GM12878 (cell line): ENCODE measurements around the gene SKAP1. TPM values are rescaled to one million over a fixed set of nuclear protein-coding genes. Genes with fewer than 3 reads are reported as not detected.
"Not testable (repeated sequence)": the region's sequence is repeated elsewhere in the genome, so short reads cannot be mapped to it uniquely, and the experiment has no call there.

Experiments
- ATAC-seq: fragments of 200-7000 bp; cut with Tn5 transposase; 3 replicates; pipeline ENCODE4 v1.9.1; 2020; ENCODE audit warnings: mild to moderate bottlenecking, moderate library complexity
- BruUV-seq: library from RNA; stranded (reverse); fragments of 400-500 nt; replicated peaks from 2 replicates; lab custom pipeline; 2021; lab: Mats Ljungman, UMichigan
- CTCF ChIA-PET: fragments of 300-600 bp; sonication (Branson Sonifier 250); formaldehyde crosslinking; extraction: SDS; loops from one replicate; lab custom pipeline; 2021; ENCODE audit warnings: inconsistent platforms; lab: Yijun Ruan, JAX
- POLR2A ChIA-PET: fragments of 350-600 bp; formaldehyde crosslinking; extraction: SDS; loops from one replicate; lab custom pipeline; 2021; ENCODE audit warnings: inconsistent platforms; lab: Charles Lee
- RAD21 ChIA-PET: fragments of 300-600 bp; sonication (Branson Sonifier 250); formaldehyde crosslinking; loops from one replicate; lab custom pipeline; 2023; ENCODE audit warnings: antibody characterized with exemption; ENCODE audit not compliant: unreplicated experiment; lab: Charles Lee
- SMC1A ChIA-PET: fragments of 300-600 bp; sonication (Branson Sonifier 250); formaldehyde crosslinking; loops from one replicate; lab custom pipeline; 2023; ENCODE audit not compliant: unreplicated experiment, uncharacterized antibody; lab: Charles Lee
- DNase-seq: peaks from one replicate; pipeline ENCODE4 v3.0.0-alpha.2; 2011; ENCODE audit warnings: low read depth, low spot score
- FAIRE-seq: peaks from 3 replicates; lab custom pipeline; 2011; peaks lifted over from hg19 to GRCh38; lab: Jason Lieb, UNC
- H2AFZ ChIP-seq: 2 replicates; pipeline ENCODE4 v1.6.0; 2011; ENCODE audit warnings: low read depth, low read length, control low read depth; ENCODE audit not compliant: control insufficient read depth
- H3K27ac ChIP-seq: 2 replicates; pipeline ENCODE4 v1.5.1; 2011; ENCODE audit warnings: control low read depth; ENCODE audit not compliant: control insufficient read depth, insufficient read depth
- H3K27me3 ChIP-seq, 2 experiments: replicated peaks in 1 of 2; 2 replicates each; pipeline versions ENCODE4 v1.6.0 to v1.6.1; 2011; ENCODE audit warnings: low read length in 1 of 2; ENCODE audit not compliant: control insufficient read depth in 2 of 2, insufficient read depth in 2 of 2
- H3K36me3 ChIP-seq, 2 experiments: 2 replicates each; pipeline ENCODE4 v1.5.1; 2011; ENCODE audit warnings: low read length in 1 of 2; ENCODE audit not compliant: control insufficient read depth in 2 of 2, insufficient read depth in 2 of 2
- H3K4me1 ChIP-seq: 2 replicates; pipeline ENCODE4 v1.6.1; 2011; ENCODE audit warnings: mild to moderate bottlenecking, low read length, moderate library complexity, mixed read lengths; ENCODE audit not compliant: control insufficient read depth, insufficient read depth
- H3K4me2 ChIP-seq: 2 replicates; pipeline ENCODE4 v1.6.0; 2011; ENCODE audit warnings: control low read depth; ENCODE audit not compliant: control insufficient read depth, insufficient read depth
- H3K4me3 ChIP-seq: fragments of 200-600 bp; sonication (generic); 2 replicates; pipeline ENCODE4 v1.5.1; 2016
- H3K79me2 ChIP-seq: 2 replicates; pipeline ENCODE4 v1.6.0; 2011; ENCODE audit warnings: low read length; ENCODE audit not compliant: control insufficient read depth, insufficient read depth
- H3K9ac ChIP-seq: 2 replicates; pipeline ENCODE4 v1.8.0; 2011; ENCODE audit warnings: low read length, control low read depth, mixed read lengths; ENCODE audit not compliant: control insufficient read depth, insufficient read depth
- H3K9me3 ChIP-seq: replicated peaks from 3 replicates; pipeline ENCODE4 v1.5.1; 2011; ENCODE audit warnings: mild to moderate bottlenecking, low read length; ENCODE audit not compliant: control insufficient read depth, insufficient read depth
- H4K20me1 ChIP-seq: 2 replicates; pipeline ENCODE4 v1.6.0; 2011; ENCODE audit not compliant: control insufficient read depth, insufficient read depth
- CHD2 ChIP-seq: IDR thresholded peaks from 2 replicates; pipeline ENCODE4 v1.6.1; 2011; ENCODE audit warnings: low read depth, low read length, improper control_type of control experiment, borderline replicate concordance
- ELK1 ChIP-seq: IDR thresholded peaks from 2 replicates; pipeline ENCODE4 v1.6.1; 2012; ENCODE audit warnings: low read depth, low read length, improper control_type of control experiment
- GABPA ChIP-seq: IDR thresholded peaks from 2 replicates; pipeline ENCODE4 v1.6.1; 2014; ENCODE audit warnings: antibody characterized with exemption, low read depth, mild to moderate bottlenecking, inconsistent platforms
- NR2C1 ChIP-seq: fragments of 450-650 bp; IDR thresholded peaks from 2 replicates; pipeline ENCODE4 v1.6.1; 2017; ENCODE audit warnings: antibody characterized with exemption, mild to moderate bottlenecking, moderate library complexity
- SKIL ChIP-seq: fragments of 450-650 bp; IDR thresholded peaks from 2 replicates; pipeline ENCODE4 v1.6.1; 2017; ENCODE audit warnings: mild to moderate bottlenecking, low read depth, inconsistent platforms; ENCODE audit not compliant: poor library complexity, severe bottlenecking
- TCF7 ChIP-seq: IDR thresholded peaks from 2 replicates; pipeline ENCODE4 v1.6.1; 2014; ENCODE audit warnings: antibody characterized with exemption, borderline replicate concordance
- WGBS: methylation state at CpG from one replicate; pipeline ENCODE4 v1.1.6; 2016; ENCODE audit warnings: low lambda C conversion rate; ENCODE audit not compliant: insufficient replicate concordance, insufficient coverage; ENCODE audit errors: missing lambda C conversion rate; 5-methylcytosine and 5-hydroxymethylcytosine counted together
- in situ Hi-C: fragments of 300-500 bp; cut with MboI; formaldehyde crosslinking; loops from 9 replicates; pipeline ENCODE4 v1.14.3; 2018; ENCODE audit warnings: mixed read lengths
- intact Hi-C: fragments of 100-400 bp; cut with micrococcal nuclease; formaldehyde crosslinking; loops from one replicate; pipeline ENCODE4 v1.14.2; 2022; ENCODE audit not compliant: unreplicated experiment
- polyA plus RNA-seq, 11 experiments: library from polyadenylated mRNA; depleted of rRNA in 4 of 11; unstranded in 6 of 11; stranded (reverse) in 5 of 11; fragments of >200 nt; fragmentation: Nextera tagmentation in 4 of 11; fragmentation: Illumina TruSeq in 1 of 11; extraction: Ambion mirVana in 4 of 11; extraction: Trizol in 1 of 11; gene quantifications; 1 replicate in 1 of 11; 2 replicates in 10 of 11; pipeline versions ENCODE4 v1.2.1 to v1.2.3, GENCODE V29; 2011 to 2016; ENCODE audit warnings: inconsistent platforms in 2 of 11, missing spikeins in 2 of 11, low read depth in 1 of 11
- total RNA-seq, 4 experiments: library from RNA; depleted of rRNA in 3 of 4; stranded (reverse); fragments of >200 nt in 3 of 4; fragmentation: Illumina TruSeq in 1 of 4; extraction: Trizol in 1 of 4; gene quantifications; 2 replicates each; pipeline versions ENCODE4 v1.2.1 to v1.2.3, GENCODE V29; 2013 to 2021

The SKAP1 gene
- total and polyA plus RNA-seq, 10 of the 15 experiments (the other 5 are each of a cell fraction or from before 2014, with no cell fraction given) = 17.1 to 97.6 (median 35.9) TPM

- TF ChIP-seq SKIL (no peak), CHD2 (no peak), GABPA (no peak), ELK1 (no peak), TCF7 (no peak), NR2C1 (no peak)
- TF ChIP-seq, all 136 proteins: peak for 0
These were observed 242.0 kb downstream of the SKAP1 start (continued) for GRCh38 chr17:48187872-48188608.

- FAIRE-seq, DNase-seq, H3K4me2 ChIP-seq, H3K27ac ChIP-seq, in situ Hi-C loops, H3K4me1 ChIP-seq, H3K9ac ChIP-seq, POLR2A ChIA-PET, H3K27me3 ChIP-seq, H3K4me3 ChIP-seq, CTCF ChIA-PET, H4K20me1 ChIP-seq, H3K79me2 ChIP-seq, intact Hi-C loops, H3K9me3 ChIP-seq, H2AFZ ChIP-seq, ATAC-seq, BruUV-seq: not testable (repeated sequence)
- WGBS = 75% methylated on average over 5 of the region's 5 CpGs
- peaks cover 3 to 24% of the 10 kb centered on the region in 2 experiments; a peak in 3 of 4 replicates for H3K36me3 ChIP-seq
- RAD21 ChIA-PET = interaction anchor here (0.8 kb wide), 1 partner anchor 27 kb away, joined by 3 read pairs; no protein-coding TSS in a partner anchor
- SMC1A ChIA-PET = interaction anchor here (1.0 to 1.7 kb wide), 4 partner anchors 10 to 107 kb away, joined by 3 to 5 read pairs (median 4); no protein-coding TSS in a partner anchor
These were observed 243.7 kb downstream of the SKAP1 start for GRCh38 chr17:48186317-48186716.
